GM12878 (cell line): ENCODE data around the gene SLC6A20. TPM values are rescaled to one million over a fixed set of nuclear protein-coding genes. Genes with fewer than 3 reads are reported as not detected.

ENCODE experiments used
- ATAC-seq: fragments of 200-7000 bp; cut with Tn5 transposase; 3 replicates; pipeline ENCODE4 v1.9.1; 2020; ENCODE audit warnings: mild to moderate bottlenecking, moderate library complexity
- BruUV-seq: library from RNA; stranded (reverse); fragments of 400-500 nt; replicated peaks from 2 replicates; lab custom pipeline; 2021; lab: Mats Ljungman, UMichigan
- CTCF ChIA-PET: fragments of 300-600 bp; sonication (Branson Sonifier 250); formaldehyde crosslinking; extraction: SDS; loops from one replicate; lab custom pipeline; 2021; ENCODE audit warnings: inconsistent platforms; lab: Yijun Ruan, JAX
- POLR2A ChIA-PET: fragments of 350-600 bp; formaldehyde crosslinking; extraction: SDS; loops from one replicate; lab custom pipeline; 2021; ENCODE audit warnings: inconsistent platforms; lab: Charles Lee
- RAD21 ChIA-PET: fragments of 300-600 bp; sonication (Branson Sonifier 250); formaldehyde crosslinking; loops from one replicate; lab custom pipeline; 2023; ENCODE audit warnings: antibody characterized with exemption; ENCODE audit not compliant: unreplicated experiment; lab: Charles Lee
- SMC1A ChIA-PET: fragments of 300-600 bp; sonication (Branson Sonifier 250); formaldehyde crosslinking; loops from one replicate; lab custom pipeline; 2023; ENCODE audit not compliant: unreplicated experiment, uncharacterized antibody; lab: Charles Lee
- DNase-seq: peaks from one replicate; pipeline ENCODE4 v3.0.0-alpha.2; 2011; ENCODE audit warnings: low read depth, low spot score
- FAIRE-seq: peaks from 3 replicates; lab custom pipeline; 2011; peaks lifted over from hg19 to GRCh38; lab: Jason Lieb, UNC
- H2AFZ ChIP-seq: 2 replicates; pipeline ENCODE4 v1.6.0; 2011; ENCODE audit warnings: low read depth, low read length, control low read depth; ENCODE audit not compliant: control insufficient read depth
- H3K27ac ChIP-seq: 2 replicates; pipeline ENCODE4 v1.5.1; 2011; ENCODE audit warnings: control low read depth; ENCODE audit not compliant: control insufficient read depth, insufficient read depth
- H3K27me3 ChIP-seq, 2 experiments: replicated peaks in 1 of 2; 2 replicates each; pipeline versions ENCODE4 v1.6.0 to v1.6.1; 2011; ENCODE audit warnings: low read length in 1 of 2; ENCODE audit not compliant: control insufficient read depth in 2 of 2, insufficient read depth in 2 of 2
- H3K36me3 ChIP-seq, 2 experiments: 2 replicates each; pipeline ENCODE4 v1.5.1; 2011; ENCODE audit warnings: low read length in 1 of 2; ENCODE audit not compliant: control insufficient read depth in 2 of 2, insufficient read depth in 2 of 2
- H3K4me1 ChIP-seq: 2 replicates; pipeline ENCODE4 v1.6.1; 2011; ENCODE audit warnings: mild to moderate bottlenecking, low read length, moderate library complexity, mixed read lengths; ENCODE audit not compliant: control insufficient read depth, insufficient read depth
- H3K4me2 ChIP-seq: 2 replicates; pipeline ENCODE4 v1.6.0; 2011; ENCODE audit warnings: control low read depth; ENCODE audit not compliant: control insufficient read depth, insufficient read depth
- H3K4me3 ChIP-seq: fragments of 200-600 bp; sonication (generic); 2 replicates; pipeline ENCODE4 v1.5.1; 2016
- H3K79me2 ChIP-seq: 2 replicates; pipeline ENCODE4 v1.6.0; 2011; ENCODE audit warnings: low read length; ENCODE audit not compliant: control insufficient read depth, insufficient read depth
- H3K9ac ChIP-seq: 2 replicates; pipeline ENCODE4 v1.8.0; 2011; ENCODE audit warnings: low read length, control low read depth, mixed read lengths; ENCODE audit not compliant: control insufficient read depth, insufficient read depth
- H3K9me3 ChIP-seq: replicated peaks from 3 replicates; pipeline ENCODE4 v1.5.1; 2011; ENCODE audit warnings: mild to moderate bottlenecking, low read length; ENCODE audit not compliant: control insufficient read depth, insufficient read depth
- H4K20me1 ChIP-seq: 2 replicates; pipeline ENCODE4 v1.6.0; 2011; ENCODE audit not compliant: control insufficient read depth, insufficient read depth
- CBX5 ChIP-seq: sonication (generic); IDR thresholded peaks from 2 replicates; pipeline ENCODE4 v1.6.1; 2016; ENCODE audit warnings: low read depth, moderate library complexity, mild to moderate bottlenecking, inconsistent platforms
- CREM ChIP-seq: IDR thresholded peaks from 2 replicates; pipeline ENCODE4 v1.6.1; 2014; ENCODE audit warnings: antibody characterized with exemption, low read depth
- DPF2 ChIP-seq: fragments of 450-650 bp; IDR thresholded peaks from 2 replicates; pipeline ENCODE4 v1.6.1; 2017; ENCODE audit warnings: mild to moderate bottlenecking
- KAT2A ChIP-seq: conservative IDR thresholded peaks from 2 replicates; pipeline ENCODE4 v1.6.1; 2011; ENCODE audit warnings: low read depth, low read length; ENCODE audit not compliant: control insufficient read depth
- MEF2B ChIP-seq: fragments of 450-650 bp; IDR thresholded peaks from 2 replicates; pipeline ENCODE4 v1.6.1; 2018; ENCODE audit warnings: mild to moderate bottlenecking, moderate library complexity; ENCODE audit not compliant: partially characterized antibody, poor library complexity, severe bottlenecking
- NFYA ChIP-seq: IDR thresholded peaks from 2 replicates; pipeline ENCODE4 v1.6.1; 2011; ENCODE audit warnings: low read depth, mild to moderate bottlenecking, low read length, improper control_type of control experiment, borderline replicate concordance
- NFYB ChIP-seq: IDR thresholded peaks from 2 replicates; pipeline ENCODE4 v1.6.1; 2011; ENCODE audit warnings: low read depth, mild to moderate bottlenecking, low read length, improper control_type of control experiment, moderate library complexity; ENCODE audit not compliant: insufficient read depth
- NRF1 ChIP-seq: conservative IDR thresholded peaks from 2 replicates; pipeline ENCODE4 v1.6.1; 2011; ENCODE audit warnings: mild to moderate bottlenecking, low read depth, low read length, improper control_type of control experiment
- PKNOX1 ChIP-seq: fragments of 450-650 bp; IDR thresholded peaks from 2 replicates; pipeline ENCODE4 v1.6.1; 2016; ENCODE audit warnings: mild to moderate bottlenecking
- RAD21 ChIP-seq: IDR thresholded peaks from 2 replicates; pipeline ENCODE4 v1.6.1; 2011; ENCODE audit warnings: mild to moderate bottlenecking, low read depth, low read length, moderate library complexity; ENCODE audit not compliant: insufficient read depth
- SUPT20H ChIP-seq: IDR thresholded peaks from 2 replicates; pipeline ENCODE4 v1.6.1; 2011; ENCODE audit warnings: low read depth, mild to moderate bottlenecking, low read length, moderate library complexity, borderline replicate concordance; ENCODE audit not compliant: control insufficient read depth
- TCF12 ChIP-seq: IDR thresholded peaks from 2 replicates; pipeline ENCODE4 v1.6.1; 2011; ENCODE audit warnings: low read depth, mild to moderate bottlenecking, low read length
- ZBTB33 ChIP-seq: fragments of 450-650 bp; IDR thresholded peaks from 2 replicates; pipeline ENCODE4 v1.6.1; 2017; ENCODE audit warnings: mild to moderate bottlenecking
- WGBS: methylation state at CpG from one replicate; pipeline ENCODE4 v1.1.6; 2016; ENCODE audit warnings: low lambda C conversion rate; ENCODE audit not compliant: insufficient replicate concordance, insufficient coverage; ENCODE audit errors: missing lambda C conversion rate; 5-methylcytosine and 5-hydroxymethylcytosine counted together
- in situ Hi-C: fragments of 300-500 bp; cut with MboI; formaldehyde crosslinking; loops from 9 replicates; pipeline ENCODE4 v1.14.3; 2018; ENCODE audit warnings: mixed read lengths
- intact Hi-C: fragments of 100-400 bp; cut with micrococcal nuclease; formaldehyde crosslinking; loops from one replicate; pipeline ENCODE4 v1.14.2; 2022; ENCODE audit not compliant: unreplicated experiment
- polyA plus RNA-seq, 11 experiments: library from polyadenylated mRNA; depleted of rRNA in 4 of 11; unstranded in 6 of 11; stranded (reverse) in 5 of 11; fragments of >200 nt; fragmentation: Nextera tagmentation in 4 of 11; fragmentation: Illumina TruSeq in 1 of 11; extraction: Ambion mirVana in 4 of 11; extraction: Trizol in 1 of 11; gene quantifications; 1 replicate in 1 of 11; 2 replicates in 10 of 11; pipeline versions ENCODE4 v1.2.1 to v1.2.3, GENCODE V29; 2011 to 2016; ENCODE audit warnings: inconsistent platforms in 2 of 11, missing spikeins in 2 of 11, low read depth in 1 of 11
- total RNA-seq, 4 experiments: library from RNA; depleted of rRNA in 3 of 4; stranded (reverse); fragments of >200 nt in 3 of 4; fragmentation: Illumina TruSeq in 1 of 4; extraction: Trizol in 1 of 4; gene quantifications; 2 replicates each; pipeline versions ENCODE4 v1.2.1 to v1.2.3, GENCODE V29; 2013 to 2021

SLC6A20 gene
- total and polyA plus RNA-seq, 10 of the 15 experiments (the other 5 are each of a cell fraction or from before 2014, with no cell fraction given): 0.31 to 4.1 (median 1.1) TPM

- POLR2A ChIA-PET: no interaction called here
- no peak for FAIRE-seq
- intact Hi-C loops: no loop called here
Observed at GRCh38 chr3:45739991-45740390, 56.3 kb downstream of the SLC6A20 start.

More at GRCh38 chr3:45739991-45740390, 56.3 kb downstream of the SLC6A20 start:
- RAD21 ChIA-PET: no interaction called here
- H4K20me1 ChIP-seq: no peaks in the 10 kb centered on the region
- WGBS: 96% methylated on average over 2 of the region's 2 CpGs
- H3K27me3 ChIP-seq: no peaks in the 10 kb centered on the region
- no peaks in the 10 kb centered on the region for H3K79me2 ChIP-seq
- H2AFZ ChIP-seq: no peak overlapping the region
- no peaks in the 10 kb centered on the region for H3K9me3 ChIP-seq
- no peaks in the 10 kb centered on the region for H3K4me1 ChIP-seq
- H3K27ac ChIP-seq: no peak overlapping the region
- no peak for TF ChIP-seq NFYA
- no peak for TF ChIP-seq ZBTB33
- no peak for TF ChIP-seq NFYB
- TF ChIP-seq RAD21: no peak
- TF ChIP-seq NRF1: no peak
- no peak for TF ChIP-seq CBX5
- no peak for TF ChIP-seq PKNOX1
- TF ChIP-seq KAT2A: no peak
- TF ChIP-seq MEF2B: no peak
- TF ChIP-seq CREM: no peak
- TF ChIP-seq DPF2: no peak
- no peak for TF ChIP-seq SUPT20H
- no peak for TF ChIP-seq TCF12
- no peak overlapping the region for H3K9ac ChIP-seq
- H3K4me3 ChIP-seq: no peak overlapping the region
- ATAC-seq (no peak), DNase-seq (no peak)
- CTCF ChIA-PET: no interaction called here
- no TSS peak for BruUV-seq
- SMC1A ChIA-PET: no interaction called here
- H3K36me3 ChIP-seq: peaks cover 11 to 39% of the 10 kb centered on the region in 2 experiments
- in situ Hi-C loops: no loop called here
- no peak overlapping the region for H3K4me2 ChIP-seq
